SK-N-SH (cell line): ENCODE measurements around the gene SLC2A14.
"Not testable (repeated sequence)": the region's sequence is repeated elsewhere in the genome, so short reads cannot be mapped to it uniquely, and the experiment has no call there.

ENCODE experiments used
- EP300 ChIP-seq, 2 experiments: IDR thresholded peaks; 2 replicates each; pipeline versions ENCODE4 v1.4.0 to v1.6.1; 2012; ENCODE audit warnings: borderline replicate concordance in 1 of 2, low read depth in 1 of 2, low read length in 1 of 2
- FOSL2 ChIP-seq: IDR thresholded peaks from 2 replicates; pipeline ENCODE4 v1.4.0; 2012; ENCODE audit warnings: low read depth, mild to moderate bottlenecking, moderate library complexity, borderline replicate concordance
- GABPA ChIP-seq: IDR thresholded peaks from 2 replicates; pipeline ENCODE4 v1.4.0; 2012; ENCODE audit warnings: low read depth, mild to moderate bottlenecking
- JUND ChIP-seq: IDR thresholded peaks from 2 replicates; pipeline ENCODE4 v1.4.0; 2012
- MXI1 ChIP-seq: IDR thresholded peaks from 2 replicates; pipeline ENCODE4 v1.6.1; 2012; ENCODE audit warnings: mild to moderate bottlenecking, low read depth, low read length, improper control_type of control experiment
- NRF1 ChIP-seq: IDR thresholded peaks from 2 replicates; pipeline ENCODE4 v1.6.1; 2012; ENCODE audit warnings: low read depth, mild to moderate bottlenecking, low read length
- POLR2AphosphoS5 ChIP-seq: IDR thresholded peaks from 2 replicates; pipeline ENCODE4 v1.6.1; 2012; ENCODE audit warnings: low read depth, low read length
- RAD21 ChIP-seq: IDR thresholded peaks from 2 replicates; pipeline ENCODE4 v1.6.1; 2012; ENCODE audit warnings: mild to moderate bottlenecking, low read length
- TF ChIP-seq, protein P1 (sequence below): fragments of 200-600 bp; sonication (generic); IDR thresholded peaks from 2 replicates; pipeline ENCODE4 v1.6.1; 2017; ENCODE audit warnings: antibody characterized with exemption, mild to moderate bottlenecking, moderate library complexity
- TF ChIP-seq, protein P2 (sequence below): IDR thresholded peaks from 2 replicates; pipeline ENCODE4 v1.6.1; 2012; ENCODE audit warnings: mild to moderate bottlenecking, low read depth, low read length, moderate library complexity
- TF ChIP-seq, protein P3 (sequence below): IDR thresholded peaks from 2 replicates; pipeline ENCODE4; 2012

DNA sequence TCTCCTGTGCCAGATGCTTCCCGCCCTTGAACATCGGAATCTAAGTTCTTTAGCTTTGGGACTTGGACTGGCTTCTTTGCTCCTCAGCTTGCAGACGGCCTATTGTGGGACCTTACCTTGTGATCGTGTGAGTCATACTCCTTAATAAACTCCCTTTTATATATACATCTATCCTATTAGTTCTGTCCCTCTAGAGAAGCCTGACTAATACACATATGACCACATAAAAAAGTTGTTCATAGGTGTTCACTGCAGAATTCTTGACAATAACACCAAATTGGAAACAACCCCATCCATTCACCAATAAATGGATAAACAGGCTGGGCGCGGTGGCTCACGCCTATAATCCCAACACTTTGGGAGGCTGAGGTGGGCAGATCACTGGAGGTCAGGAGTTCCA, 37.4 kb upstream of the SLC2A14 start:
- not testable (repeated sequence) for TF ChIP-seq RAD21; EP300 (IDR thresholded peaks at IDR 0.05; ENCODE audit: borderline replicate concordance in 1 of 2, low read depth in 1 of 2, low read length in 1 of 2); JUND; POLR2AphosphoS5; GABPA; FOSL2; NRF1; MXI1
- TF ChIP-seq, protein P1, sequence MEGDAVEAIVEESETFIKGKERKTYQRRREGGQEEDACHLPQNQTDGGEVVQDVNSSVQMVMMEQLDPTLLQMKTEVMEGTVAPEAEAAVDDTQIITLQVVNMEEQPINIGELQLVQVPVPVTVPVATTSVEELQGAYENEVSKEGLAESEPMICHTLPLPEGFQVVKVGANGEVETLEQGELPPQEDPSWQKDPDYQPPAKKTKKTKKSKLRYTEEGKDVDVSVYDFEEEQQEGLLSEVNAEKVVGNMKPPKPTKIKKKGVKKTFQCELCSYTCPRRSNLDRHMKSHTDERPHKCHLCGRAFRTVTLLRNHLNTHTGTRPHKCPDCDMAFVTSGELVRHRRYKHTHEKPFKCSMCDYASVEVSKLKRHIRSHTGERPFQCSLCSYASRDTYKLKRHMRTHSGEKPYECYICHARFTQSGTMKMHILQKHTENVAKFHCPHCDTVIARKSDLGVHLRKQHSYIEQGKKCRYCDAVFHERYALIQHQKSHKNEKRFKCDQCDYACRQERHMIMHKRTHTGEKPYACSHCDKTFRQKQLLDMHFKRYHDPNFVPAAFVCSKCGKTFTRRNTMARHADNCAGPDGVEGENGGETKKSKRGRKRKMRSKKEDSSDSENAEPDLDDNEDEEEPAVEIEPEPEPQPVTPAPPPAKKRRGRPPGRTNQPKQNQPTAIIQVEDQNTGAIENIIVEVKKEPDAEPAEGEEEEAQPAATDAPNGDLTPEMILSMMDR, result not testable (repeated sequence)
- TF ChIP-seq, protein P2, sequence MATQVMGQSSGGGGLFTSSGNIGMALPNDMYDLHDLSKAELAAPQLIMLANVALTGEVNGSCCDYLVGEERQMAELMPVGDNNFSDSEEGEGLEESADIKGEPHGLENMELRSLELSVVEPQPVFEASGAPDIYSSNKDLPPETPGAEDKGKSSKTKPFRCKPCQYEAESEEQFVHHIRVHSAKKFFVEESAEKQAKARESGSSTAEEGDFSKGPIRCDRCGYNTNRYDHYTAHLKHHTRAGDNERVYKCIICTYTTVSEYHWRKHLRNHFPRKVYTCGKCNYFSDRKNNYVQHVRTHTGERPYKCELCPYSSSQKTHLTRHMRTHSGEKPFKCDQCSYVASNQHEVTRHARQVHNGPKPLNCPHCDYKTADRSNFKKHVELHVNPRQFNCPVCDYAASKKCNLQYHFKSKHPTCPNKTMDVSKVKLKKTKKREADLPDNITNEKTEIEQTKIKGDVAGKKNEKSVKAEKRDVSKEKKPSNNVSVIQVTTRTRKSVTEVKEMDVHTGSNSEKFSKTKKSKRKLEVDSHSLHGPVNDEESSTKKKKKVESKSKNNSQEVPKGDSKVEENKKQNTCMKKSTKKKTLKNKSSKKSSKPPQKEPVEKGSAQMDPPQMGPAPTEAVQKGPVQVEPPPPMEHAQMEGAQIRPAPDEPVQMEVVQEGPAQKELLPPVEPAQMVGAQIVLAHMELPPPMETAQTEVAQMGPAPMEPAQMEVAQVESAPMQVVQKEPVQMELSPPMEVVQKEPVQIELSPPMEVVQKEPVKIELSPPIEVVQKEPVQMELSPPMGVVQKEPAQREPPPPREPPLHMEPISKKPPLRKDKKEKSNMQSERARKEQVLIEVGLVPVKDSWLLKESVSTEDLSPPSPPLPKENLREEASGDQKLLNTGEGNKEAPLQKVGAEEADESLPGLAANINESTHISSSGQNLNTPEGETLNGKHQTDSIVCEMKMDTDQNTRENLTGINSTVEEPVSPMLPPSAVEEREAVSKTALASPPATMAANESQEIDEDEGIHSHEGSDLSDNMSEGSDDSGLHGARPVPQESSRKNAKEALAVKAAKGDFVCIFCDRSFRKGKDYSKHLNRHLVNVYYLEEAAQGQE, result not testable (repeated sequence)
- TF ChIP-seq, protein P3, sequence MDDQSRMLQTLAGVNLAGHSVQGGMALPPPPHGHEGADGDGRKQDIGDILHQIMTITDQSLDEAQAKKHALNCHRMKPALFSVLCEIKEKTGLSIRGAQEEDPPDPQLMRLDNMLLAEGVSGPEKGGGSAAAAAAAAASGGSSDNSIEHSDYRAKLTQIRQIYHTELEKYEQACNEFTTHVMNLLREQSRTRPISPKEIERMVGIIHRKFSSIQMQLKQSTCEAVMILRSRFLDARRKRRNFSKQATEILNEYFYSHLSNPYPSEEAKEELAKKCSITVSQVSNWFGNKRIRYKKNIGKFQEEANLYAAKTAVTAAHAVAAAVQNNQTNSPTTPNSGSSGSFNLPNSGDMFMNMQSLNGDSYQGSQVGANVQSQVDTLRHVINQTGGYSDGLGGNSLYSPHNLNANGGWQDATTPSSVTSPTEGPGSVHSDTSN, result not testable (repeated sequence)
